GM18508 (cell line): ENCODE measurements around the gene GNB2.

Experiments used
- ATAC-seq: cut with Tn5 transposase; IDR thresholded peaks from one replicate; pipeline ENCODE4 v1.9.1; 2021; ENCODE audit warnings: moderate number of reproducible peaks; ENCODE audit not compliant: insufficient read depth, unreplicated experiment

Gene GNB2

DNA sequence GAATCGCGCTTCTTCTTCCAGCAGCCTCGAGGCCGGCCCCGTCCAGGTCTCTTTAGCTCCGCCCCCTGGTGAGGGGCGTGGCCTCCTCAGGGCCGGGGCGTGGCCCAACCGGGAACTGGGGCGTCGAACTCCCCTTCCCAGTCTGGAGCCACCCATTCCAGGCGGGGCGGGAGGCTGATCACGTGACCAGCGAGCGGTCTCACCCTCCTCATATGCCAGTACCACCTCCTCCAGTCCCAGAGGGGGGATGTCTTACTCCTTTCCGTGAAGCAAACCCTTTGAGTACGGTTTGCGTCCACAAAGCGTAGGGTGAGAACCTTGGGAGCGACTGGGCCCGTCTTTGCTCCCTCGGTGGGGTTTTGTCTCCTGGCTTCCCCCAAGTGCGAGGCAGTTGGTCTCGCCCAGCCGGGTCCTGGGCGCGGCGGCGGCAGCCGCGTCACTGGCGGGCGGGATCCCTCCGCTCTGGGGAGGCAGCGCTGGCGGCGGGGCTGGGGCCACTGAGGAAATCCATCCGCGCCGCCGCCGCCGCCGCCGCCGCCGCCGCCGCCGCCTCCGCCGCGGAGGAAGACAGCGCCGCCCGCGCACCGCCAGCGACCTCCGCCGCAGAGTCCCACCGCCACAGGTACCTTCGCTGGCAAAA lies at the start of gene GNB2:
TSS of gene GNB2 (plus strand) at position 439 of the 640 bp plus-strand sequence. CDS start 2,526 bp downstream, outside the sequence.
- peak; percentile 33 for ATAC-seq

DNA sequence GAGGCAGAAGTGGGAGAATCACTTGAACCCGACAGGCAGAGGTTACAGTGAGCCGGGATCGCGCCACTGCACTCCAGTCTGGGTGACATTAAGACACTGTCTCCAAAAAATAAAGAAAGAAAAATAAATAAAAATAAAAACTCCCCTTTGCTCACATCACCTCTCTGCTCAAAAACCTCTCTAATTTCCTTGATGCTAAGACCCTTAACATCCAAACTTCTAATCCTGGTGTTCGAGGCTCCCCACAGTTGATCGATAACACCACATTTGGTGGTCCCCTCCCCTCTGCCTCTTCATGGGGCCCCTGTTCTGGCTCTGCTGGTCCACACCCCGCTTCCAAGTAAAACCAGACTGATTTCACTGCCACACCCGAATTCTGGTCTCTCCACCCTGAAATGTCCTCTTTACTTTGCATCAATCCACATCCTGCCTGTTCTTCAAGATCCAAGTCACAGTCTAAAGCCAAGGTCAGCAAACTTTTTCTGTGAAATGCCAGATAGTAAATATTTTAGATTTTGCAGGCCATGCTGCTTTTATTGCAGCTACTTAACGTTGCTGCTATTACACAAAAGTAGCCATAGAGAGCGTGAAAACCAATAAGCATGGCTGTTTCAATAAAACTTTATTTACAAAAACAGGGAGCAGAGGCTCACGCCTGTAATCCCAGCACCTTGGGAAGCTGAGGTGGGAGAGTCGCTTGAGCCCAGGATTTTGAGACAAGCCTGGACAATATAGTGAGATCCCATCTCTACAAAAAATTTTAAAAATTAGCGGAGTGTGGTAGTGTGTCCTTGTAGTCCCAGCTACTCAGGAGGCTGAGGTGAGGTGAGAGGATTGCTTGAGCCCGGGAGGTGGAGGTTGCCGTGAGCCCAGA lies 49.4 kb upstream of the GNB2 start:
- no peak for ATAC-seq

DNA sequence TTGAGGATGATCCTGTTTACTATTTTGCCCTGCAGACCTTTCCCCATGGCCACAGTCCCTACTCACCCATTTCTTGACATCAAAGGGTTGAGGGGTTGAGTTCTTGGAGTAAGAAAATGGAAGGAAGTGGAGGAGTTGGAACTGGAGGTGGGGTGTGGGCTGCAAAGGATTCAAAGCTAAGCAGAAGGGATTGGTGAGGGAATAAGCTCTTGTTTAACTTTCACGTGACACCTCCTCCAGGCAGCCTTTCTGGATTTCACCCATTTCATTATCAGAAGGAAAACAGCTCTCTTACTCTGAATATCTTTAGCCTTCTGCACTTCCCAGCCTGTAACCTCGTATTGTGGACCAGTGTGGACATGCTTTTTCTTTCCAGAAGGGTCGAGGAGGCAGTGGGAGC lies 47.5 kb upstream of the GNB2 start:
- ATAC-seq = no peak

DNA sequence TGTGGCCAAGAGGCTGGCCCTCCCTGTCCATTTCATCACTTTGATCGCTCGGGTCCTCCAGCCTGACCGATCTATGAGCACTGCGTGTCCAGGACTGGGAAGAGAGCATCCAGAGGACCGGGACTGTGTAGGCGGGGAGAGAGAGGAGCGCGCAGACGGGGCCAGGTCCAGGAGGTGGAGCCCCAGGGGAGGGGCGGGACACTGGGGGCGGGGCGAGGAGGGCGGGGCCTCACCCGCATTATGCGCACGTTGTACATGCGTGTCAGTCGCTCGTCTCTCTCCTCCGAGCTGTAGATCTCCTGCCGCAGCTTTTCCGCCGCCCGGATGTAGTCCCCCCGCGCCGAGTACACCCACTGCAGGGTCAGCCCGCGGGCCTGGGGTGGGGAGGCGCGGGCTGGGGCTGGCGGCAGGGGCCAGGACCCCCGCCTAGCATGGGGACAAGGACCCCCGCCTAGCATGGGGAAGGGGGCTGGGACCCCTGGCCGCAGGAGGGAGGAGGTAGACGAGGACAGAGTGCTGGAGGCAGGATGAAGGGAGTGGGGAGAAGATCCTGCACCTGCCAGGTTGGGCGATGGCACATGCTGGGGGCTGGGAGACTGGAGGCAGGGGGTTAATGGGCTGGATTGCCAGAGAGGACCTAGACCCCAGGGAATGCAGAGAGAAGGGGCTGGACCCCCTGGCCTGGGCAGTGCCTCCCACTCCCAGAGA lies 46.9 kb upstream of the GNB2 start:
- ATAC-seq = no peak

DNA sequence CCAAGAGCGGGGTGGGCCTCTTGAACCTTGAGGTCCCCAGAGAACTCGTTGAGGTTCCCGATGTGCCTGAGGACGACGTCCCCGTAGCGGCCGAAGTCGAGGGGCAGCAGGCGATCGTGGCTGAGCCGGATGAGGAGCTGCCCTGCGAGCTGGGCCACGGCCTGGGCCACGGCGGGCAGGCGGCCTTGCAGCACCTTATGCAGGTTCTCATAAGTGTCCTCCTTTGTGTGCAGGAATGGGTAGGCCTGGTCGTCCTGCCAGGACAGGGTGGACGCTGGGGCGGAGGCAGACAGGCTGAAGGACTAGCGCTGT lies 46.3 kb upstream of the GNB2 start:
- ATAC-seq = no peak

DNA sequence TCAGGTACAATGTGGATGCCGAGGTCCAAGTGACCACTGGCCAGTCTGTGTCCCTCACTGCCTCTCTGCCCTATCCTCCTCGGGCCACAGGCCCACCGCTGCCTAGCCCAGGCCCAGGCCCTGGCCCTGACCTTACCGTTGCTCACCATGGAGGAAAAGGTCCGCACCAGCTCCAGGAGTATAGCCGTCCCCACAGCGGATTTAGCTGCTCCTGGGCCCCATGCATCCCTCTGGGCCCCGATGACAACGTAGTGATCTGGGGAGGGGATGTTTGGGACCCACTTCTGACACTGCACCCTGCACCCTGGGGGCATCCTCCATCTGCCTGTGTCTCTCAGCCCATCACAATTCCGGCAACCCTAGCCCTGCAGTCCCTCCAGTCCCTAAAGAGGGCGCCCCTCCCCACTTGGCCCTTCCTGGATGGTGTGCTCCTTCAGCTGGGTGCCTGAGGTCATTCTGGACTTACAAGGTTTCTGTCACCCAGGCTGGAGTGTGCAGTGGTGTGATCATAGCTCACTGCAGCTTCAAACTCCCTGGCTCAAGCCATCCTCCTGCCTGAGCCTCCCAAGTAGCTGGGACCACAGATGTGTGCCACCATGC lies 44.3 kb upstream of the GNB2 start:
- no peak for ATAC-seq

DNA sequence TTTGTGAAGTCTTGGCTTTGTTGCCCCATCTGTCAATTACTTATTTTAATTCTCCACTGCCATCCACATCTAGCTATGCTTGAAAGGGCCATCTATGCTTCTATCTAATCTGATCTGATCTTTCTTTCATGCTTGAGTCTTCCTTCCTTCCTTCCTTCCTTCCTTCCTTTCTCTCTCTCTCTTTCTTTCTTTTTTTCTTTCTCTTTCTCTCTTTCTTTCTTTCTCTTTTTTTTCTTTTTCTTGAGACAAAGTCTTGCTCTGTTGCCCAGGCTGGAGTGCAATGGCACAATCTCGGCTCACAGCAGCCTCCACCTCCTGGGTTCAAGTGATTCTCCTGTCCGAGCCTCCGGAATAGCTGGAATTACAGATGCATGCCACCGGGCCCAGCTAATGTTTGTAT lies 43.5 kb upstream of the GNB2 start:
- ATAC-seq = no peak

DNA sequence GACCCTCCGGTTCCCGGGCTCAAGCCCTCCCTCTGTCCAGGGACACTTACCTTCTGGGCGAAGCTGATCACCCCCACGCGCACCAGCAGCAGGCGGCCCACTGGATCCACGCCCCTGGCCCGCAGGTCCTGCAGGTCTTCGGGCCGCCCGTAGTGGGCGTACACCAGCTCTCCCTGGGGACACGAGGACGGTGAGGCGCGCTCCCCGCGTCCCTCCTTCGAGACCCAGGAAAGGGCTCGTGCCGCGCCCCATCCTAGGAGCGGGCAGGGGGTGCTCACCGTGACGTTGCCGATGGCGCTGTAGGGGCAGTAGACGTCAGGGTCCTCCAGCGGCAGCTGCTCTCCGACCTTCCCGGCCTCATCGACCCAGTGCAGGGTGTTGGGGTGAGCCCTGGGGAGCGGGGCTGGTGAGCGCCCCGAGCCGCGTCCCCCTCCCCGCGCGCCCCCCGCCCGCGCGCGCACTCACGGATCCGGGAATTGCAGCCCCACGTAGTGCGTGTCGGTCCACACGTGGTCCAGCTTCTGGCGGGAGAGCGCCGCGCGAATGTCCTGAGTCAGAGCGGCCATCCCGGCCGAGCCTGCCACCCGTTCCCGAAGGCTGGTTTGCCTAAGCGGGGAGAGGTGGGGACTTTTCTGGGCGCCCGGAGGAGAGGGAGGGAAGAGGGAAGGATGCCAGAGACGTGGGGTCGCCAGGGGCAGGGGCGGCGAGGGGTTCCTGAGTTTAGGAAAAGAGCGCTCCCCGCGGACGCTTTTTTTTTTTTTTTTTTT lies 40.4 kb upstream of the GNB2 start:
- ATAC-seq = no peak

DNA sequence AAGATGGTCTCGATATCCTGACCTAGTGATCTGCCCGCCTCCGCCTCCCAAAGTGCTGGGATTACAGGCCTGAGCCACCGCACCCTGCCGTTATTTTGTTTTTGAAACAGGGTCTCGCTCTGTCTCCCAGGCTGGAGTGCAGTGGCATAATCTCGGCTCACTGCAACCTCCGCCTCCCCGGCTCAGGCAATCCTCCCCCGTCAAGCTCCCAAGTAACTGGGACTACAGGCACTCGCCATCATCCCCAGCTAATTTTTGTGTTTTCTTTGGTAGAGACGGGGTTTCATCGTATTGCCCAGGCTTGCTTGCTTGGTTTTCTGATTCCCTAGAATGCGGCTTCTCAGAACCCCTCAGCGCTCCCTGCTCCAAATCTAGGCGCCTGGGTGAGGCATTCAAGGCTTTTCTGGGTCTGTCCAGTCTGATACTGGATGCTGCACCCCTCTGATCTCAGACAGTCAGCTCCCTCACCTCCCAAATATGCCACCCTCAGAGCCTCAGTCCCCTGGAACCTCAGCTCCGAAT lies 33.5 kb upstream of the GNB2 start:
- ATAC-seq = no peak

DNA sequence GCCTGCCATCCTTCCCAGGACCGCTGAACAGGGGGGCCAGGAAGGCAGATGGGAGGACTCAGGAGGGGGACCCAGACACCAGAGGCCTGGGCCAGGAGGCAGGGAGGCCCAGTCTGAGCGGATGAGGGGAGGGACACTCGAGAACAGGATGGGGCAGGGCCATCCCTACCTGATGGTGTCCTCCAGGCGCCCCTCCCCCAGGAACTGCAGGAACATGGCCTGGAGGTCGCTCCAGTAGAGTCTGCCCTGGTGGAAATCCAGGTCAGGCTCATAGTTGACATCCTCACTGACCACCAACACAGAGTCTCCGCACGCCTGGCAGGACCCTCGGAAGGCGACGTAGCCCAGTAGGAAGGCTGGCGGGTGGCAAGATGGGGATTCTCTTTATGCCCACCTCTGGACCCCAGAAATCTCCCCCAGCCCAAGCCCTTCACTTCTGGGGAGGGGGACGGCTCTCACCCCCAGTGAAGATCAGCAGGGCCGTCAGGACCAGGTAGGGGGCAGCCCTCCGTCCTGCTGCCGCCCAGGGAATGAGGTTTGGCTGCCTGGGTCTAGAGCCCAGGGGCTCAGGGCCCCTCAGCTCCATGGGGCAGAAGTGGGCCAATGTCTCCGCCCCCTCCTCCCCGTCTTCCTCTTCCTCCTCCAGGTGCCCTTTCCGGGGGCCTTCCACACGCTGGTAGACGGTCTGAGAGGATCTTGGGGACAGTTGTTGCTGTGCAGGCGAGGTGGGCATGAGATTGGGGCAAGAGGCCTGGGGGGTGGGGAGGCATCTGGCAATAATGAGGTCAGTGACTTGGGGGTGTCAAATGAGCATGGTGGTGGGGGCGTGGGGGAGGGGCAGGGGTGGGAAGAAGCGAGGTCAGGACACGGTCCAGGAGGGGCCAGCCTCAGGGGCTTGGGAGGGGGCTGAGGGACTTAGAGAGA lies 32.8 kb upstream of the GNB2 start:
- no peak for ATAC-seq

DNA sequence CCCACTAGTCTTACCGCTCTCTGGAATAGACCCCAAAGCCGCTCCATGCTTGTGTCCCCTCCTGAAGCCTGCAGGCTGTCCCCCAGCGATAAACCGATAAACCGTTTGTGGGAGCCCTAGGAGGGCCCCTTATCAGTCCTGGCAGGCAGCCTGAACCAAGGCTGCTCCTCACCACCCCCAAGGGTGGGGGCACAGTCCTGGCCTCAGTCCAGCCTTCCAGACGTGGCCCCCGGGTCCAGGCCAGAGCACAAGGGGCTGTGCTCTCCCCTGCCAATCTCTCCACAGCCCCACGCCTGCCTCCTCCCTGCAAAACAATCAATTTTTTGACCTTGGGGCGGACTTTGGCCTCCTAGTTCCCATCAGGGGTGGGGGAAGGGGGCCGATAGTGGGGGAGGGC lies 32.1 kb upstream of the GNB2 start, which contains the start of gene TFR2:
TSS of gene TFR2 (minus strand) at position 90 of the 397 bp plus-strand sequence. CDS start at position 47, 43 bp downstream.
- no peak for ATAC-seq

DNA sequence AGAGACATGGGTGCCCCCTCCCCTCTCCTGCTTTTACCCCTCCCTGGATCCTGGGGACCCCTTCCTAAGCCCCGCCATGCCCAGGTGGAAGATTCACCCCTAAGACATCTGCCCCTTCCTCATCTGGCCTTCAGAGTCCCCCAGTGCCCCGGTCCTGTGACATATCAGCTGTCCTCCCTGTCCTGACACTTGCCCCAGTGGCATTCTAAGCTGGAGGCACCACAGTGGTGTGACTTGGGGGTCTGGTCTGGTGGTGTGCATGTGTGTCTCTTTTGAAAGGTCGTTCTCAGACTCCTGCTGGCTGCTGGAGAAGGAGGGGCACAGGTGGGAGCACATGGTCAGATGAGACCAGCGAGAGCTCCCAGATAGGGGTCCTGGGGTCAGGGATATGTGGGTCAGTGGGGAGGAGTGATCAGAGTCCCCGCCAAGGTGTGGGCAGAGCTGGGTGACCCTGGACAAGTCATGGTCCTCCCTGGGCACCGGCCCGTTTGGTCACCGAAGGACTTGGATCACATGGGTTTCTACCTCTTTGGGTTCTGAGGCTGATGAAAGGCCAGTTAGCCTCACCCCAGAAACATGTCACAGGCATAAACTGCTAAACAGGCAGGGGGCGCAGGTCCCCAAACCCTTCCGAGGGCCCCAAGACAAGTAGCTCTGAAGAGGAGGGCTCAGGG lies 31.5 kb upstream of the GNB2 start:
- ATAC-seq = no peak

DNA sequence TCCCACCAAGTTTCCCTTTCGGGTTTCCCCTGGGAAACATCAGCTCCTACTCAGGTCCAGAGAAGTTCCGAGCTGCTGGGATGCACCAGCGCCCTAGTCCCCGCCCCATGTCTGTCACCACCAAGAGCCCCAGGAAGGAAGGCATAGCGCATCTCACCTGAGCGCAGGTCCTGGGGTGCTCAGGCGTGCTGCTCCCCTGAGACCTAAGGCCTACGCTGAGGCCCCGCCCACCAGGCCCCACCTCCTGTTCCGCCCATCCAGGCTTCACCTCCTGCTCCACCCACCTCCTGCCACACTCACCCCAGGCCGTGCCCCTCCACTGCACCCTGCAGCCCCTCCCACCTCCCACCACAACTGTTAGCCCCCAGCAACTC lies 31.0 kb upstream of the GNB2 start:
- no peak for ATAC-seq

DNA sequence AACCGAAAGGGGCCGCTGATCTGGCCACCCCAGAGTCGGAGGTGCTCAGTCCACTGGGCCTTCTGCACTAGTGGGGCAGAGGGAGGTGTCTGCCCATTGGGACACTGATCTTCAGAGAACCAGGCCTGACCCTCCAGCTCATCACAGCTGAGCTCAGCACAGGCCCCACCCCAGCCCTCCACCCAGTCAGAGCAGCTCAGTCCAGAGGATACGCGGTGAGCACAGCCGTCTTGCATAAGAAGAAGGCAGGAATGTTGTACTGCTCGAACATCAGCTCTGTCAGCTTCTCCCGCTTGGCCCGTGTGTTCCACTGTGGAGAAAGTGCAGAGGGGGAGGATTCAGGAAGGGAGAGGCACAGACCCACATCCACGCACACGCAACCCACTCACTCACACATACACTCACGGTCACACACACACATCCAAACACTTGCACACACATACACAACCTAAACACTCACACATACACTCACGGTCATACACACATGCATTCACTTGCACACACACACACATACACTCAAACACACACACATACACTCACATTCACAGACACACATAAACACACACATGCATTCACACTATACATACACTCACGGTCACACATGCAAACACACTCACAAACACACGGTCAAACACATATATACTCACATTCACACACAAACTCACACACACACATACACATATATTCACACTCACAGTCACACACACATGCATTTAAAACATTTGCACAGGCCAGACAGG lies 23.5 kb upstream of the GNB2 start:
- no peak for ATAC-seq

DNA sequence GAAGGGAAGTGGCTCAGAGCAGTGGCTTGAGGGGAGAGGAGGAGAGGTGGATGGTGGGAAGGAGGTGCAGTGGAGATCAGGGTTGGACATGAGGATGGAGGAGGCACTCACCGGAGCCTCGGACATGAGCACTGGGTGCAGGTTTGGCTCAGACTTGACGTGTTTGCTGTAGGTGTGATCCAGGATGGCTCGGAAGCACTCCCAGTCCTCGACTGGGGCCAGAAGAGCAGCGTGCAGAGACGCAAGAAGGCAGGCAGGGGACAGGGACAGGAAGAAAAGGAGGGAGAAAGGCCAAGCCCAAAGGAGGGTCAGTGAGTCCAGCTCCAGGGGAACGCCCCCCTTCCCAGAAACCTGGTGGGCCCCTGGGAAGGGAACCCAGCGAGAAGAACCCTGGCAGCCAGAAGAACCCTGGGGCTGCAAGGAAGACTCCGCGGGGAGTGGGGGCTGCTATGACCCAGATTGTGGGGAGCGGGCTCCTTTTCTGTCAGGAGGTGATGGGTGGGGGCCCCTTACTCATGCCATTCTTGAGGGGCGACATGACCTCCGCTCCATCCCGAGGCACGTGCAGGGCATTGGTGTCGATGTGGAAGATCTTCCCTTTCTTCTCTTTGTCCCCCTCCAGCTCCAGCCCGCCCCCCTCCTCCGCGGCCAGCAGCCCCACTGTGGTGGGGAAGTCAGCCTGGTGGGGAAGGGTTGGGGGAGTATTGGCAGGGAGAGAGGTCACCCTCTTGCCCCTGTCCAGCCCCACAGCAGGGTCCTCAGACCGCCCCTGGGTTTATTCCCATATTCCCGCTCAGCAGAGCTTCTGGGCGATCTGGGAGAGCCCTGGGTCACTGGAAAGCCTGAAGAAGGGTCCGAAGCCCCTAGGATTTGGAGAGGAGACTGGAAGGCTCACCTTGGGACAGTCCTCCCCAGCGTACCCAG lies 18.4 kb upstream of the GNB2 start:
- ATAC-seq = no peak

DNA sequence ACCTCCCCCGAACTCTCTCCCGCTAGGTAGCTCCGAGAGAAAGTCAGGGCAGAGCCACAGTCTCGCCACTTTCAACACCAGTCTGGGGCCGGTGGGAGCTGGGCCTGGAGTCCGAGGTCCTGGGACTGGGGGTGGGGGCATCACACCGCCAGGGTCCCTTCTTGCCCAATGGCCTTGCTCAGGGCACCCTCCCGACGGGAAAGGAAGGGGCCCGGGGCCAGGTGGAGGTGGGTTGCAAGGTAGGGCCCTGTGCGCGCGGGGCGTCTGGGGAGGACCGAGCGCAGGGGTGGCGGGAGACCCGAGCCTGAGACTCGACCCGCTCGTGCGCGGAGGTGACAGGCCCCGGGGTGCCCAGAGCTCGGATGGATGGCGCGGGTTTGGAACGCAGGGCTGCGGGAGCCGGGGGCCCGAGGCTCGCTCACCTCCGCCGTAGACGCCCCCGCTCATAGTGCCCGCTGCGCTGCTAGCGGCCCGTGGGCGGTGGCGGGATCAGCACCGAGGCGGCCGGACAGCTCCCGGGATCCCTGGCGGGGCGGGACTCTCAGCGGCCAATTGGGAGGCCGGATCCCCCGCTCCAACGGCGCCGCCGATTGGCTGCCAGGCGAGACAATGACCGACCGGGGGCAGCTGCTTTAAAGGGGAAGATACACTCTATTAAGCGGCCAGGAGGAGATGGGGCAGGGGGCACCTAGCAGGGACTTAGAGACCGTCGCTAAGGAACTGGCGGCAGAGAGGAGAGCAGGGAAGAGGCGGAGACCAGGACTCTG lies 17.4 kb upstream of the GNB2 start, which contains the start of gene ACTL6B:
TSS of gene ACTL6B (minus strand) at position 541 of the 767 bp plus-strand sequence. CDS start at position 447, 94 bp downstream.
- no peak for ATAC-seq
